WTC11 (cell line): ENCODE measurements around the gene NEURL4. TPM values are rescaled to one million over a fixed set of nuclear protein-coding genes. Genes with fewer than 3 reads are reported as not detected.
A peak's percentile ranks its signal among the peaks of the same experiment; 100 is the strongest.

Source experiments
- CREM ChIP-seq: sonication (generic); formaldehyde crosslinking; IDR thresholded peaks from 2 replicates; pipeline ENCODE4 v1.8.1; 2022; ENCODE audit warnings: mild to moderate bottlenecking, missing genetic modification reagents, moderate library complexity
- ESRRA ChIP-seq: sonication (generic); formaldehyde crosslinking; IDR thresholded peaks from 2 replicates; pipeline ENCODE4 v1.8.1; 2022; ENCODE audit warnings: mild to moderate bottlenecking, missing genetic modification reagents, borderline replicate concordance
- FOXK1 ChIP-seq: sonication (generic); formaldehyde crosslinking; IDR thresholded peaks from 2 replicates; pipeline ENCODE4 v1.8.0; 2022; ENCODE audit warnings: mild to moderate bottlenecking, moderate library complexity, missing genetic modification reagents
- FOXP1 ChIP-seq: sonication (generic); formaldehyde crosslinking; IDR thresholded peaks from 2 replicates; pipeline ENCODE4 v1.8.0; 2022; ENCODE audit warnings: missing genetic modification reagents, mild to moderate bottlenecking, moderate library complexity, borderline replicate concordance
- GTF2I ChIP-seq: fragments of 250-450 bp; sonication (Bioruptor Pico); conservative IDR thresholded peaks from 2 replicates; pipeline ENCODE4 v1.4.0; 2021; ENCODE audit warnings: mild to moderate bottlenecking
- JAZF1 ChIP-seq: fragments of 250-450 bp; sonication (Bioruptor Pico); IDR thresholded peaks from 2 replicates; pipeline ENCODE4 v1.9.0; 2021; ENCODE audit warnings: moderate library complexity, mild to moderate bottlenecking, inconsistent platforms
- JUN ChIP-seq: sonication (generic); formaldehyde crosslinking; IDR thresholded peaks from 2 replicates; pipeline ENCODE4 v1.8.0; 2023; ENCODE audit warnings: mild to moderate bottlenecking, missing genetic modification reagents
- NFYB ChIP-seq: sonication (generic); formaldehyde crosslinking; conservative IDR thresholded peaks from 2 replicates; pipeline ENCODE4 v1.8.0; 2022; ENCODE audit warnings: low read depth, missing genetic modification reagents
- SMAD4 ChIP-seq: sonication (generic); formaldehyde crosslinking; IDR thresholded peaks from 2 replicates; pipeline ENCODE4 v1.8.0; 2022; ENCODE audit warnings: mild to moderate bottlenecking, missing genetic modification reagents
- ZNF121 ChIP-seq: sonication (generic); formaldehyde crosslinking; IDR thresholded peaks from 2 replicates; pipeline ENCODE4 v1.8.0; 2023; ENCODE audit warnings: missing genetic modification reagents
- ZNF138 ChIP-seq: sonication (generic); formaldehyde crosslinking; conservative IDR thresholded peaks from 2 replicates; pipeline ENCODE4 v1.8.1; 2022; ENCODE audit warnings: mild to moderate bottlenecking, moderate library complexity, missing genetic modification reagents
- ZNF219 ChIP-seq: sonication (generic); formaldehyde crosslinking; IDR thresholded peaks from 2 replicates; pipeline ENCODE4 v1.8.0; 2023; ENCODE audit warnings: missing genetic modification reagents, mild to moderate bottlenecking, borderline replicate concordance
- ZNF396 ChIP-seq: fragments of 250-450 bp; sonication (Bioruptor Pico); IDR thresholded peaks from 2 replicates; pipeline ENCODE4 v1.8.0; 2021; ENCODE audit warnings: mild to moderate bottlenecking, moderate library complexity, borderline replicate concordance
- total RNA-seq: library from RNA; stranded (reverse); gene quantifications from 3 replicates; pipeline ENCODE4 v1.2.3, GENCODE V29; 2021
- TF ChIP-seq, protein P1 (sequence below): sonication (generic); formaldehyde crosslinking; IDR thresholded peaks from 2 replicates; pipeline ENCODE4 v1.8.0; 2023; ENCODE audit warnings: missing genetic modification reagents, mild to moderate bottlenecking, borderline replicate concordance
- TF ChIP-seq, protein P2 (sequence below): fragments of 200-600 bp; IDR thresholded peaks from 2 replicates; pipeline ENCODE4 v1.8.0; 2022; ENCODE audit warnings: antibody characterized with exemption
- TF ChIP-seq, protein P3 (sequence below): sonication (generic); formaldehyde crosslinking; IDR thresholded peaks from 2 replicates; pipeline ENCODE4 v1.8.0; 2022; ENCODE audit warnings: mild to moderate bottlenecking, missing genetic modification reagents
- TF ChIP-seq, protein P4 (sequence below): sonication (generic); formaldehyde crosslinking; IDR thresholded peaks from 2 replicates; pipeline ENCODE4 v1.8.0; 2022; ENCODE audit warnings: mild to moderate bottlenecking, missing genetic modification reagents
- TF ChIP-seq, protein P5 (sequence below): fragments of 250-450 bp; sonication (Bioruptor Pico); IDR thresholded peaks from 2 replicates; pipeline ENCODE4 v1.9.0; 2021; ENCODE audit warnings: mild to moderate bottlenecking, borderline replicate concordance
- TF ChIP-seq, protein P6 (sequence below): sonication (generic); formaldehyde crosslinking; IDR thresholded peaks from 2 replicates; pipeline ENCODE4 v1.8.0; 2023; ENCODE audit warnings: missing genetic modification reagents
- TF ChIP-seq, protein P7 (sequence below): sonication (generic); formaldehyde crosslinking; IDR thresholded peaks from 2 replicates; pipeline ENCODE4 v1.8.1; 2022; ENCODE audit warnings: mild to moderate bottlenecking, moderate library complexity, missing genetic modification reagents
- TF ChIP-seq, protein P8 (sequence below): sonication (generic); formaldehyde crosslinking; IDR thresholded peaks from 2 replicates; pipeline ENCODE4 v1.8.0; 2022; ENCODE audit warnings: mild to moderate bottlenecking, missing genetic modification reagents

The NEURL4 gene
- total RNA-seq, 1 experiment from 2014 or later, result 64.4 TPM

DNA sequence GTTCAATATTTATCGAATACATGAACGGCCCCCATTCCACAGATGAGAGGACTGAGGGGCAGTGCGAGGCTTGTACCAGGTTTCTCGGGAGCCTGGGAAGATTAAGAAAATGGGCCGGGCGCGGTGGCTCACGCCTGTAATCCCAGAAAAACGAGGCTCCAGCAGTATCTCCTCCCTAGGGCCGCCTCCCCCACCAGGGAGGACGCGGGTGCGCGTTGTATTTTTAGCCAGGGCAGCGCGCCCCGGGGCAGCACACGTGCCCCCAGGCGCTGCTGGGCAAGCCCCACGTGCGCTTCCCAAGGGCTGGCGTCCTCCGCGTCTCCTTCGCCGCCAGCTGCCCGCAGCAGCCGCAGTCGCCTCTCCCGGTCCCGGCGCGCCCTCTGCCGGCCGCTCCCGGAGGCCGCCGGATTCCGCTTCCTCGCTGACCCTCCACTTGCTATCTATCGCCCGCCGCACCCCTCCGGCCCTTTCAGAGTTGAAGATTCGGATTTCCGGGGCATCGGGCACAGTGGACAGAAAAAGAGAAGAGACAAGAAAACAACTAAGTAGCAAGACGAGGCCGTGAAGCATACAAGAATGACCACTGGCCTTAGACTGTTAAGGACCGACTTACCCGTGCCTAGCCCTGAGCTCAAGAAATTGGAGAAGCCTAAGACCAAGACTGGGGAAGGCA is 32.8 kb downstream of the NEURL4 start (continued):
- TF ChIP-seq, protein P1, sequence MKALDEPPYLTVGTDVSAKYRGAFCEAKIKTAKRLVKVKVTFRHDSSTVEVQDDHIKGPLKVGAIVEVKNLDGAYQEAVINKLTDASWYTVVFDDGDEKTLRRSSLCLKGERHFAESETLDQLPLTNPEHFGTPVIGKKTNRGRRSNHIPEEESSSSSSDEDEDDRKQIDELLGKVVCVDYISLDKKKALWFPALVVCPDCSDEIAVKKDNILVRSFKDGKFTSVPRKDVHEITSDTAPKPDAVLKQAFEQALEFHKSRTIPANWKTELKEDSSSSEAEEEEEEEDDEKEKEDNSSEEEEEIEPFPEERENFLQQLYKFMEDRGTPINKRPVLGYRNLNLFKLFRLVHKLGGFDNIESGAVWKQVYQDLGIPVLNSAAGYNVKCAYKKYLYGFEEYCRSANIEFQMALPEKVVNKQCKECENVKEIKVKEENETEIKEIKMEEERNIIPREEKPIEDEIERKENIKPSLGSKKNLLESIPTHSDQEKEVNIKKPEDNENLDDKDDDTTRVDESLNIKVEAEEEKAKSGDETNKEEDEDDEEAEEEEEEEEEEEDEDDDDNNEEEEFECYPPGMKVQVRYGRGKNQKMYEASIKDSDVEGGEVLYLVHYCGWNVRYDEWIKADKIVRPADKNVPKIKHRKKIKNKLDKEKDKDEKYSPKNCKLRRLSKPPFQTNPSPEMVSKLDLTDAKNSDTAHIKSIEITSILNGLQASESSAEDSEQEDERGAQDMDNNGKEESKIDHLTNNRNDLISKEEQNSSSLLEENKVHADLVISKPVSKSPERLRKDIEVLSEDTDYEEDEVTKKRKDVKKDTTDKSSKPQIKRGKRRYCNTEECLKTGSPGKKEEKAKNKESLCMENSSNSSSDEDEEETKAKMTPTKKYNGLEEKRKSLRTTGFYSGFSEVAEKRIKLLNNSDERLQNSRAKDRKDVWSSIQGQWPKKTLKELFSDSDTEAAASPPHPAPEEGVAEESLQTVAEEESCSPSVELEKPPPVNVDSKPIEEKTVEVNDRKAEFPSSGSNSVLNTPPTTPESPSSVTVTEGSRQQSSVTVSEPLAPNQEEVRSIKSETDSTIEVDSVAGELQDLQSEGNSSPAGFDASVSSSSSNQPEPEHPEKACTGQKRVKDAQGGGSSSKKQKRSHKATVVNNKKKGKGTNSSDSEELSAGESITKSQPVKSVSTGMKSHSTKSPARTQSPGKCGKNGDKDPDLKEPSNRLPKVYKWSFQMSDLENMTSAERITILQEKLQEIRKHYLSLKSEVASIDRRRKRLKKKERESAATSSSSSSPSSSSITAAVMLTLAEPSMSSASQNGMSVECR, result peak; percentile 90; the same call in 1 of the 2 replicates
- TF ChIP-seq CREM, result 0 out of 2 replicates have a peak, but pooled peaks have one; percentile 59
- 0 out of 2 replicates have a peak, but pooled peaks have one; percentile 20 for TF ChIP-seq ZNF121 (CRISPR knock-in tag)
- TF ChIP-seq GTF2I, result peak; percentile 68; the same call in 1 of the 2 replicates
- 0 out of 2 replicates have a peak, but pooled peaks have one; percentile 16 for TF ChIP-seq ZNF219 (CRISPR knock-in tag)
- TF ChIP-seq SMAD4 (CRISPR knock-in tag), result 0 out of 2 replicates have a peak, but pooled peaks have one; percentile 34
- no peak; the same call in 1 of the 2 replicates for TF ChIP-seq ZNF138 (CRISPR knock-in tag)
- TF ChIP-seq, protein P2, sequence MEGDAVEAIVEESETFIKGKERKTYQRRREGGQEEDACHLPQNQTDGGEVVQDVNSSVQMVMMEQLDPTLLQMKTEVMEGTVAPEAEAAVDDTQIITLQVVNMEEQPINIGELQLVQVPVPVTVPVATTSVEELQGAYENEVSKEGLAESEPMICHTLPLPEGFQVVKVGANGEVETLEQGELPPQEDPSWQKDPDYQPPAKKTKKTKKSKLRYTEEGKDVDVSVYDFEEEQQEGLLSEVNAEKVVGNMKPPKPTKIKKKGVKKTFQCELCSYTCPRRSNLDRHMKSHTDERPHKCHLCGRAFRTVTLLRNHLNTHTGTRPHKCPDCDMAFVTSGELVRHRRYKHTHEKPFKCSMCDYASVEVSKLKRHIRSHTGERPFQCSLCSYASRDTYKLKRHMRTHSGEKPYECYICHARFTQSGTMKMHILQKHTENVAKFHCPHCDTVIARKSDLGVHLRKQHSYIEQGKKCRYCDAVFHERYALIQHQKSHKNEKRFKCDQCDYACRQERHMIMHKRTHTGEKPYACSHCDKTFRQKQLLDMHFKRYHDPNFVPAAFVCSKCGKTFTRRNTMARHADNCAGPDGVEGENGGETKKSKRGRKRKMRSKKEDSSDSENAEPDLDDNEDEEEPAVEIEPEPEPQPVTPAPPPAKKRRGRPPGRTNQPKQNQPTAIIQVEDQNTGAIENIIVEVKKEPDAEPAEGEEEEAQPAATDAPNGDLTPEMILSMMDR, result peak; percentile 90; the same call in 1 of the 2 replicates
- TF ChIP-seq, protein P3, sequence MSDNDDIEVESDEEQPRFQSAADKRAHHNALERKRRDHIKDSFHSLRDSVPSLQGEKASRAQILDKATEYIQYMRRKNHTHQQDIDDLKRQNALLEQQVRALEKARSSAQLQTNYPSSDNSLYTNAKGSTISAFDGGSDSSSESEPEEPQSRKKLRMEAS, result peak; percentile 96
- TF ChIP-seq, protein P4, sequence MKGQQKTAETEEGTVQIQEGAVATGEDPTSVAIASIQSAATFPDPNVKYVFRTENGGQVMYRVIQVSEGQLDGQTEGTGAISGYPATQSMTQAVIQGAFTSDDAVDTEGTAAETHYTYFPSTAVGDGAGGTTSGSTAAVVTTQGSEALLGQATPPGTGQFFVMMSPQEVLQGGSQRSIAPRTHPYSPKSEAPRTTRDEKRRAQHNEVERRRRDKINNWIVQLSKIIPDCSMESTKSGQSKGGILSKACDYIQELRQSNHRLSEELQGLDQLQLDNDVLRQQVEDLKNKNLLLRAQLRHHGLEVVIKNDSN (CRISPR knock-in tag), result peak; percentile 84
- TF ChIP-seq FOXK1 (CRISPR knock-in tag), result peak; percentile 86
- peak; percentile 89 for TF ChIP-seq FOXP1 (CRISPR knock-in tag)
- TF ChIP-seq JUN (CRISPR knock-in tag), result no peak
- TF ChIP-seq ZNF396 (CRISPR knock-in tag), result no peak
- TF ChIP-seq ESRRA (CRISPR knock-in tag), result peak; percentile 80
- TF ChIP-seq, protein P5, sequence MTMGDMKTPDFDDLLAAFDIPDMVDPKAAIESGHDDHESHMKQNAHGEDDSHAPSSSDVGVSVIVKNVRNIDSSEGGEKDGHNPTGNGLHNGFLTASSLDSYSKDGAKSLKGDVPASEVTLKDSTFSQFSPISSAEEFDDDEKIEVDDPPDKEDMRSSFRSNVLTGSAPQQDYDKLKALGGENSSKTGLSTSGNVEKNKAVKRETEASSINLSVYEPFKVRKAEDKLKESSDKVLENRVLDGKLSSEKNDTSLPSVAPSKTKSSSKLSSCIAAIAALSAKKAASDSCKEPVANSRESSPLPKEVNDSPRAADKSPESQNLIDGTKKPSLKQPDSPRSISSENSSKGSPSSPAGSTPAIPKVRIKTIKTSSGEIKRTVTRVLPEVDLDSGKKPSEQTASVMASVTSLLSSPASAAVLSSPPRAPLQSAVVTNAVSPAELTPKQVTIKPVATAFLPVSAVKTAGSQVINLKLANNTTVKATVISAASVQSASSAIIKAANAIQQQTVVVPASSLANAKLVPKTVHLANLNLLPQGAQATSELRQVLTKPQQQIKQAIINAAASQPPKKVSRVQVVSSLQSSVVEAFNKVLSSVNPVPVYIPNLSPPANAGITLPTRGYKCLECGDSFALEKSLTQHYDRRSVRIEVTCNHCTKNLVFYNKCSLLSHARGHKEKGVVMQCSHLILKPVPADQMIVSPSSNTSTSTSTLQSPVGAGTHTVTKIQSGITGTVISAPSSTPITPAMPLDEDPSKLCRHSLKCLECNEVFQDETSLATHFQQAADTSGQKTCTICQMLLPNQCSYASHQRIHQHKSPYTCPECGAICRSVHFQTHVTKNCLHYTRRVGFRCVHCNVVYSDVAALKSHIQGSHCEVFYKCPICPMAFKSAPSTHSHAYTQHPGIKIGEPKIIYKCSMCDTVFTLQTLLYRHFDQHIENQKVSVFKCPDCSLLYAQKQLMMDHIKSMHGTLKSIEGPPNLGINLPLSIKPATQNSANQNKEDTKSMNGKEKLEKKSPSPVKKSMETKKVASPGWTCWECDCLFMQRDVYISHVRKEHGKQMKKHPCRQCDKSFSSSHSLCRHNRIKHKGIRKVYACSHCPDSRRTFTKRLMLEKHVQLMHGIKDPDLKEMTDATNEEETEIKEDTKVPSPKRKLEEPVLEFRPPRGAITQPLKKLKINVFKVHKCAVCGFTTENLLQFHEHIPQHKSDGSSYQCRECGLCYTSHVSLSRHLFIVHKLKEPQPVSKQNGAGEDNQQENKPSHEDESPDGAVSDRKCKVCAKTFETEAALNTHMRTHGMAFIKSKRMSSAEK (CRISPR knock-in tag), result no peak
- TF ChIP-seq JAZF1 (CRISPR knock-in tag), result no peak
- TF ChIP-seq, protein P6, sequence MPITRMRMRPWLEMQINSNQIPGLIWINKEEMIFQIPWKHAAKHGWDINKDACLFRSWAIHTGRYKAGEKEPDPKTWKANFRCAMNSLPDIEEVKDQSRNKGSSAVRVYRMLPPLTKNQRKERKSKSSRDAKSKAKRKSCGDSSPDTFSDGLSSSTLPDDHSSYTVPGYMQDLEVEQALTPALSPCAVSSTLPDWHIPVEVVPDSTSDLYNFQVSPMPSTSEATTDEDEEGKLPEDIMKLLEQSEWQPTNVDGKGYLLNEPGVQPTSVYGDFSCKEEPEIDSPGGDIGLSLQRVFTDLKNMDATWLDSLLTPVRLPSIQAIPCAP (CRISPR knock-in tag), result no peak
- TF ChIP-seq NFYB (CRISPR knock-in tag), result no peak
- TF ChIP-seq, protein P7, sequence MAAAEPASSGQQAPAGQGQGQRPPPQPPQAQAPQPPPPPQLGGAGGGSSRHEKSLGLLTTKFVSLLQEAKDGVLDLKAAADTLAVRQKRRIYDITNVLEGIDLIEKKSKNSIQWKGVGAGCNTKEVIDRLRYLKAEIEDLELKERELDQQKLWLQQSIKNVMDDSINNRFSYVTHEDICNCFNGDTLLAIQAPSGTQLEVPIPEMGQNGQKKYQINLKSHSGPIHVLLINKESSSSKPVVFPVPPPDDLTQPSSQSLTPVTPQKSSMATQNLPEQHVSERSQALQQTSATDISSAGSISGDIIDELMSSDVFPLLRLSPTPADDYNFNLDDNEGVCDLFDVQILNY (CRISPR knock-in tag), result 0 out of 2 replicates have a peak, but pooled peaks have one; percentile 61
- TF ChIP-seq, protein P8, sequence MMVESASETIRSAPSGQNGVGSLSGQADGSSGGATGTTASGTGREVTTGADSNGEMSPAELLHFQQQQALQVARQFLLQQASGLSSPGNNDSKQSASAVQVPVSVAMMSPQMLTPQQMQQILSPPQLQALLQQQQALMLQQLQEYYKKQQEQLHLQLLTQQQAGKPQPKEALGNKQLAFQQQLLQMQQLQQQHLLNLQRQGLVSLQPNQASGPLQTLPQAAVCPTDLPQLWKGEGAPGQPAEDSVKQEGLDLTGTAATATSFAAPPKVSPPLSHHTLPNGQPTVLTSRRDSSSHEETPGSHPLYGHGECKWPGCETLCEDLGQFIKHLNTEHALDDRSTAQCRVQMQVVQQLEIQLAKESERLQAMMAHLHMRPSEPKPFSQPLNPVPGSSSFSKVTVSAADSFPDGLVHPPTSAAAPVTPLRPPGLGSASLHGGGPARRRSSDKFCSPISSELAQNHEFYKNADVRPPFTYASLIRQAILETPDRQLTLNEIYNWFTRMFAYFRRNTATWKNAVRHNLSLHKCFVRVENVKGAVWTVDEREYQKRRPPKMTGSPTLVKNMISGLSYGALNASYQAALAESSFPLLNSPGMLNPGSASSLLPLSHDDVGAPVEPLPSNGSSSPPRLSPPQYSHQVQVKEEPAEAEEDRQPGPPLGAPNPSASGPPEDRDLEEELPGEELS (CRISPR knock-in tag), result peak; percentile 94
